Measurements from ENCODE around the gene CECR2.
"Not testable (repeated sequence)": the region's sequence is repeated elsewhere in the genome, so short reads cannot be mapped to it uniquely, and the experiment has no call there.

The CECR2 gene

DNA sequence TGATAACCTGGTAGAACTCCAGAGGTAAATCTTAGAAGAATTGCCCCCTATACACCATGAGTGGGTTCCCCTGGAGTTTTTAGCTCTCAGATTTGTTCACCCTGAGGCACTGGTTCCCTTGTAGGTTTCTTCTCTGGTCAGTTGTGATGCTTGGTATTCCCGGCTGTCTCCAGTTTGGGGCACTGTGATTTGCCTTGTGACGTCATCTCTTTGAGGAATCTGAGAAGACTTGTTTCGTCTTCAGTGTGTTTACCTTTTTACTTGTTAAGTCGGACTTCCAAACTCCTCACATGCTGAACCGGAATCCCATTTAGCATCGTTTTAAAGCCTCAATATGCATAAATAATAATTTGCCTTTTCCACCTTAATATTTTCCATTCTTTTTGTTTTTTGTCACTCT, 54.4 kb downstream of the CECR2 start:
- Histone ChIP-seq H3K27me3 (ENCODE audit: insufficient read depth, low read length) (no peaks in the 10 kb centered on the region), H3K9me2 (ENCODE audit: low read depth, low read length) (no peaks in the 10 kb centered on the region), H3K79me2 (ENCODE audit: insufficient read depth, low read length) (no peaks in the 10 kb centered on the region), H3K4me3 (ENCODE audit: low read depth, low read length, poor library complexity, severe bottlenecking) (no peak overlapping the region), H3F3A (ENCODE audit: insufficient read depth, low read length) (no peaks in the 10 kb centered on the region), H3K4me1 (ENCODE audit: insufficient read depth, low read length, severe bottlenecking) (no peaks in the 10 kb centered on the region), H3K4me2 (ENCODE audit: low read length) (no peak overlapping the region), H3K36me3 (ENCODE audit: insufficient read depth, low read length) (no peaks in the 10 kb centered on the region), H3K9me3 (ENCODE audit: low read length) (no peaks in the 10 kb centered on the region), H3K9ac (ENCODE audit: low read length) (no peak overlapping the region), H3K27ac (ENCODE audit: low read depth, low read length, poor library complexity, severe bottlenecking) (no peak overlapping the region), H4K20me1 (ENCODE audit: insufficient read depth, low read length) (no peaks in the 10 kb centered on the region), H2AFZ (ENCODE audit: low read length) (no peak overlapping the region)
- TF ChIP-seq, protein P1, sequence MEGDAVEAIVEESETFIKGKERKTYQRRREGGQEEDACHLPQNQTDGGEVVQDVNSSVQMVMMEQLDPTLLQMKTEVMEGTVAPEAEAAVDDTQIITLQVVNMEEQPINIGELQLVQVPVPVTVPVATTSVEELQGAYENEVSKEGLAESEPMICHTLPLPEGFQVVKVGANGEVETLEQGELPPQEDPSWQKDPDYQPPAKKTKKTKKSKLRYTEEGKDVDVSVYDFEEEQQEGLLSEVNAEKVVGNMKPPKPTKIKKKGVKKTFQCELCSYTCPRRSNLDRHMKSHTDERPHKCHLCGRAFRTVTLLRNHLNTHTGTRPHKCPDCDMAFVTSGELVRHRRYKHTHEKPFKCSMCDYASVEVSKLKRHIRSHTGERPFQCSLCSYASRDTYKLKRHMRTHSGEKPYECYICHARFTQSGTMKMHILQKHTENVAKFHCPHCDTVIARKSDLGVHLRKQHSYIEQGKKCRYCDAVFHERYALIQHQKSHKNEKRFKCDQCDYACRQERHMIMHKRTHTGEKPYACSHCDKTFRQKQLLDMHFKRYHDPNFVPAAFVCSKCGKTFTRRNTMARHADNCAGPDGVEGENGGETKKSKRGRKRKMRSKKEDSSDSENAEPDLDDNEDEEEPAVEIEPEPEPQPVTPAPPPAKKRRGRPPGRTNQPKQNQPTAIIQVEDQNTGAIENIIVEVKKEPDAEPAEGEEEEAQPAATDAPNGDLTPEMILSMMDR (IDR thresholded peaks at IDR 0.05; ENCODE audit: low read length), result no peak
- TF ChIP-seq EZH2 (IDR thresholded peaks at IDR 0.05; ENCODE audit: borderline replicate concordance, low read length), result no peak

DNA sequence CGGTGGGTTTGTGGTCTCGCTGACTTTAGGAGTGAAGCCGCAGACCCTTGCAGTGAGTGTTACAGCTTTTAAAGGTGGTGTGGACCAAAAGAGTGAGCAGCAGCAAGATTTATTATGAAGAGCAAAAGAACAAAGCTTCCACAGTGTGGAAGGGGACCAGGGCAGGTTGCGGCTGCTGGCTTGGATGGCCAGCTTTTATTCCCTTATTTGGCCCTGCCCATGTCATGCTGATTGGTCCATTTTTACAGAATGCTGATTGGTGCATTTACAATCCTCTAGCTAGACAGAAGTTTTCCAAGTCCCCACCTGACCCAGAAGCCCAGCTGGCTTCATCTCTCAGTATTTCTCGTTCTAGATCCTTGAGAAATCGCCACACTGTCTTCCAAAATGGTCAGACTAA, 58.3 kb downstream of the CECR2 start:
- not testable (repeated sequence) for H3K9me2 ChIP-seq (ENCODE audit: low read depth, low read length); H3K9ac ChIP-seq (ENCODE audit: low read length); H3K27me3 ChIP-seq (ENCODE audit: insufficient read depth, low read length); H3K4me3 ChIP-seq (ENCODE audit: low read depth, low read length, poor library complexity, severe bottlenecking); H3F3A ChIP-seq (ENCODE audit: insufficient read depth, low read length); H3K9me3 ChIP-seq (ENCODE audit: low read length); H3K4me1 ChIP-seq (ENCODE audit: insufficient read depth, low read length, severe bottlenecking); H4K20me1 ChIP-seq (ENCODE audit: insufficient read depth, low read length); H3K36me3 ChIP-seq (ENCODE audit: insufficient read depth, low read length); H3K79me2 ChIP-seq (ENCODE audit: insufficient read depth, low read length); H2AFZ ChIP-seq (ENCODE audit: low read length); H3K4me2 ChIP-seq (ENCODE audit: low read length); H3K27ac ChIP-seq (ENCODE audit: low read depth, low read length, poor library complexity, severe bottlenecking)

DNA sequence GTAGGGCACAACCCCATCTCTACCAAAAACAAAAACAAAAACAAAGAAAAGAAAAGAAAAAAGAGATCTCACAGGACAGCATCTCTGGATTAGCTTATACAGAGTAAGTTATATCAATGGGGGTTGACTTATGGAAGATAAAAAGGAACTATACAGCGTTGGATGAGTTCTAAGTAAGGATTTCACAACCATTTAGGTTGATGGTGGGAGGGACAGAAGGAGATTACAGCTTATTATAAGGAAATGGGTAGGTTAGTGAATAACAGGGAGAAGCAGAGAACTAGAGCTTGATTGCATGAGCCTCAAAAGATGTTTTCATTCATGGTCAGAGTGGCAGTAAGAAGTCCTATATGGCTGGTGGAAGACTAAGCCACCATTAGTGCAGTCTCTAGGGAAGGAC, 60.3 kb downstream of the CECR2 start:
- Histone ChIP-seq H3K36me3 (ENCODE audit: insufficient read depth, low read length) (no peaks in the 10 kb centered on the region), H3K4me3 (ENCODE audit: low read depth, low read length, poor library complexity, severe bottlenecking) (no peak overlapping the region), H3K79me2 (ENCODE audit: insufficient read depth, low read length) (no peaks in the 10 kb centered on the region), H3K9ac (ENCODE audit: low read length) (no peak overlapping the region), H3K9me2 (ENCODE audit: low read depth, low read length) (no peaks in the 10 kb centered on the region), H3K4me1 (ENCODE audit: insufficient read depth, low read length, severe bottlenecking) (no peaks in the 10 kb centered on the region), H4K20me1 (ENCODE audit: insufficient read depth, low read length) (no peaks in the 10 kb centered on the region), H3K4me2 (ENCODE audit: low read length) (no peak overlapping the region), H3K27ac (ENCODE audit: low read depth, low read length, poor library complexity, severe bottlenecking) (no peak overlapping the region), H2AFZ (ENCODE audit: low read length) (no peak overlapping the region), H3F3A (ENCODE audit: insufficient read depth, low read length) (no peaks in the 10 kb centered on the region), H3K27me3 (ENCODE audit: insufficient read depth, low read length) (no peaks in the 10 kb centered on the region), H3K9me3 (ENCODE audit: low read length) (no peaks in the 10 kb centered on the region)
- TF ChIP-seq EZH2 (IDR thresholded peaks at IDR 0.05; ENCODE audit: borderline replicate concordance, low read length), result no peak
- TF ChIP-seq, protein P1 (IDR thresholded peaks at IDR 0.05; ENCODE audit: low read length), result no peak

DNA sequence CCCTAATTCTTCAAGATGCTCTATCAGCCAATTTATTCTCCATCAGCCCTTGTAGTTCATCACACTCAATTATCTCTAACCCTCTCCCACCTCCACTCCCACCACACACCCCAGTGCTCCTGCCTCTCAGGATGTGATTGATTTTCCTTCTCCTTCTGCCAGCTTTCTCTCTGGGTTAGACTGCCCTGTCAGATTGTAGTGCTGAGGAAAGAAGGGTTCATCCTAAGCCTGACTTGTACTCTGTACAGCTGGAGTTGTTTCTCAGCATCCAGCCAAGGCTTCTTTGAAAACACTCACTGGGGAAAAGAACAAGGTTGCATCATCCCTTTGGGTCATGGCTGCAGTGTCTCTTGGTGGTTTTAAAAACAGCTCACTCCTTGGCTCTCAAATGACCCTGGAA, 61.2 kb downstream of the CECR2 start:
- H3K9ac ChIP-seq (ENCODE audit: low read length), result no peak overlapping the region
- no peak overlapping the region for H3K27ac ChIP-seq (ENCODE audit: low read depth, low read length, poor library complexity, severe bottlenecking)
- no peak for TF ChIP-seq EZH2 (IDR thresholded peaks at IDR 0.05; ENCODE audit: borderline replicate concordance, low read length)
- TF ChIP-seq, protein P1 (IDR thresholded peaks at IDR 0.05; ENCODE audit: low read length), result no peak
- H3K36me3 ChIP-seq (ENCODE audit: insufficient read depth, low read length), result no peaks in the 10 kb centered on the region
- no peaks in the 10 kb centered on the region for H3K9me2 ChIP-seq (ENCODE audit: low read depth, low read length)
- H3K9me3 ChIP-seq (ENCODE audit: low read length), result no peaks in the 10 kb centered on the region
- H4K20me1 ChIP-seq (ENCODE audit: insufficient read depth, low read length), result no peaks in the 10 kb centered on the region
- H3K4me1 ChIP-seq (ENCODE audit: insufficient read depth, low read length, severe bottlenecking), result no peaks in the 10 kb centered on the region
- no peaks in the 10 kb centered on the region for H3K79me2 ChIP-seq (ENCODE audit: insufficient read depth, low read length)
- no peak overlapping the region for H2AFZ ChIP-seq (ENCODE audit: low read length)
- no peaks in the 10 kb centered on the region for H3K27me3 ChIP-seq (ENCODE audit: insufficient read depth, low read length)
- H3K4me2 ChIP-seq (ENCODE audit: low read length), result no peak overlapping the region
- H3F3A ChIP-seq (ENCODE audit: insufficient read depth, low read length), result no peaks in the 10 kb centered on the region
- no peak overlapping the region for H3K4me3 ChIP-seq (ENCODE audit: low read depth, low read length, poor library complexity, severe bottlenecking)
